ENCODE results near the gene GRID1. TPM values are rescaled to one million over a fixed set of nuclear protein-coding genes. Genes with fewer than 3 reads are reported as not detected.
A peak's percentile ranks its signal among the peaks of the same experiment; 100 is the strongest.

Gene GRID1
- total and polyA plus RNA-seq, 11 donors = 0.69 to 3.4 (median 1.6) TPM

DNA sequence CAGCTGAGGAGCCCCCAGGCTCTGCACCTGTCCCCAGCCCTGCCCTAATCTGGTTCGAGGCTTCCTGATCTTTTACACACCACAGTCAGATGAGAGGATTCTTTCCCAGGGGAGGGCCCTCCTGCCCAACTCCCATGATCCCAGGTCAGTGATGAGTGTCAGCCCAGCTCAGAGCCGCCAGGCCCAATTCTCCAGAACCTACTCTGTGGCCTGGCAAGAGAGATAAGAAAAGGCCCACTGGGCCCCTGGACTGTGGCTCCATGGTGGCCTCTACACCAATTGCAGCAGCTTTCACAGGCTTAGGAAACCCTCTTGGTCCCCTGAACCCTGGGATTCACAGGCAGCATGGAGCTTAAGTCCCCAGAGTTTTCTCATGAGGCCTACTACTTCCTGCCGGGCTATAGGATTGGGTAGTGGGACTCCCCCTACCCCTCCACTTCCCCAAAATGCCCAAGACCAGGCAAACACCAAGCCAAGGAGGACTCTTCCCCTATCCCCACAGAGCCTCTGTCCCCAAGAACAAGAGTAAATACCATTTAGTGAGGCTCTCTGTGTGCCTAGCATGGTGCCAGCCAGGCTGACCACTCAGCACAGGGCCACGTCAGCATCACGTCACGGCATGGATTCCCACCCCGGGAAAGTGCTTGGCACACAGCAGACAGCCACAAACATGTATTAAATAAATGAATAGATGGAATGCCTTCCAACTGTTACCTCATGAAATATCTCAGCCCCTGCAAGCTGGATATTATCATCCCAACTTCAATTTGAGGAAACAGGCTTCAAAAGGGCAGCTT, 100.0 kb downstream of the GRID1 start:
- no peaks in the 10 kb centered on the region for H3K36me3 ChIP-seq
- H3K27ac ChIP-seq = no peak overlapping the region
- intact Hi-C loops (cut with DNase I) = no loop called here
- H3K4me1 ChIP-seq = peaks cover 0 to 4% (median 0%) of the 10 kb centered on the region in 12 donors
- WGBS, 4 donors = 85 to 91% (median 87%) methylated on average over 5 to 7 of the region's 7 CpGs
- TF ChIP-seq, protein P1, sequence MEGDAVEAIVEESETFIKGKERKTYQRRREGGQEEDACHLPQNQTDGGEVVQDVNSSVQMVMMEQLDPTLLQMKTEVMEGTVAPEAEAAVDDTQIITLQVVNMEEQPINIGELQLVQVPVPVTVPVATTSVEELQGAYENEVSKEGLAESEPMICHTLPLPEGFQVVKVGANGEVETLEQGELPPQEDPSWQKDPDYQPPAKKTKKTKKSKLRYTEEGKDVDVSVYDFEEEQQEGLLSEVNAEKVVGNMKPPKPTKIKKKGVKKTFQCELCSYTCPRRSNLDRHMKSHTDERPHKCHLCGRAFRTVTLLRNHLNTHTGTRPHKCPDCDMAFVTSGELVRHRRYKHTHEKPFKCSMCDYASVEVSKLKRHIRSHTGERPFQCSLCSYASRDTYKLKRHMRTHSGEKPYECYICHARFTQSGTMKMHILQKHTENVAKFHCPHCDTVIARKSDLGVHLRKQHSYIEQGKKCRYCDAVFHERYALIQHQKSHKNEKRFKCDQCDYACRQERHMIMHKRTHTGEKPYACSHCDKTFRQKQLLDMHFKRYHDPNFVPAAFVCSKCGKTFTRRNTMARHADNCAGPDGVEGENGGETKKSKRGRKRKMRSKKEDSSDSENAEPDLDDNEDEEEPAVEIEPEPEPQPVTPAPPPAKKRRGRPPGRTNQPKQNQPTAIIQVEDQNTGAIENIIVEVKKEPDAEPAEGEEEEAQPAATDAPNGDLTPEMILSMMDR (IDR thresholded peaks at IDR 0.05) = no peak
- TF ChIP-seq POLR2A (IDR thresholded peaks at IDR 0.05) = no peak
- H3K9me3 ChIP-seq = peaks cover 0 to 8% (median 0%) of the 10 kb centered on the region in 12 donors
- peaks cover 0 to 16% (median 0%) of the 10 kb centered on the region in 9 donors for H3K27me3 ChIP-seq
- ATAC-seq (no peak), DNase-seq (peak in 1 of 5 donors; percentile 5)
- no peak overlapping the region for H3K4me3 ChIP-seq

DNA sequence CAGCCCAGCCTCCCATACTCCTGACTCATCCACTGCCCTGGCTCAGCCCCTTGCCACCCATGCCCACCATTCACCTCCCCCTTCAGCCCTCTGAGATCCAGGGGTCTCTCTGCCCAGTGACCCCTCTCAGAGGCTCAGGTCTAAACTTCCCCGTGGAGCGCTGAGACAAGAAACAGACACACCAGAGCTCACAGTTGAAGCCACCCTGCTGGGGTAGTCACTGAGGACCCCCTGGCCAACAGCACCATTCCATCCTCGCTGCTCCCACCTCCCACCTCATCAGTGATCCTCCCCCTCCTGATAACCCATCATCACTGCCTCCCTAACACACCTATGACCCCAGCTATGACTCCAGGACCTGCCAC, 100.7 kb downstream of the GRID1 start:
- Histone ChIP-seq H3K9me3 (peaks cover 0 to 1% (median 0%) of the 10 kb centered on the region in 12 donors), H3K27me3 (peaks cover 0 to 16% (median 0%) of the 10 kb centered on the region in 9 donors), H3K4me1 (peaks cover 0 to 4% (median 0%) of the 10 kb centered on the region in 12 donors), H3K4me3 (no peak overlapping the region), H3K27ac (no peak overlapping the region), H3K36me3 (no peaks in the 10 kb centered on the region)
- no peak for ATAC-seq
- TF ChIP-seq, protein P1 (IDR thresholded peaks at IDR 0.05) = no peak
- no peak for TF ChIP-seq POLR2A (IDR thresholded peaks at IDR 0.05)
- 58 to 73% (median 69%) methylated on average over 3 of the region's 3 CpGs for WGBS, 4 donors
- peak in 1 of 5 donors; percentile 12 for DNase-seq
- intact Hi-C loops (cut with DNase I) = no loop called here

DNA sequence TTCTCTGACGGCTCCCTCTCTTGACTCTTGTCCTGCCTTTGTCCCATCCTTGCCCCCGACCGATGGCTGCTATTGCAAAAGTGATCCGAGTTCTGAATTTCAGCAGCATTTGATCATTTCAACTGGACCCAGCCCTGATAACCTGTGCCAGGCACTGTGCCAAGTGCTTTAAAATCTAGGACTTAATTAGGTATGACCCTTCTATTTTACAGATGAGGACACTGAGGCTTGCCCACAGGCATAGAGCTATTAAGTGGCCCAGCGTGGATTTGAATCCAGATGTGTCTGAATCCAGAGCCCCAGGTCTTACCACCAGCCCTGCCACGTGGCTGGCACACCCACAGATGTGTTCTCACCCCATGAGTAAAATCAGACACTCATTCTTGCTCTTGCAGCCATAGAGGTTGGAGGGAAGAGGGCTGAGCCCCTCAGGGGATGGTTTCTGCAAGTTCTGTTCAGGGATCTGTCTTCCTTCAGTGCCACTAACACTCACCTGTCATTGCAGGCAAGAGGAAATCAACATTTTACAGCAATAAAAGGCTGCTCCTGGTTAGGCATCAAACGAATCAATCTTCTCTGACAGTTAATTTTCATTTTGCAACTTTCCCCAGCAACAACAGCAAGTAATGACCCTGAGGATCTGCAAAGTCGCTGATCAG, 101.2 kb downstream of the GRID1 start:
- Histone ChIP-seq H3K4me3 (no peak overlapping the region), H3K4me1 (peaks cover 0 to 4% (median 0%) of the 10 kb centered on the region in 12 donors), H3K9me3 (no peaks in the 10 kb centered on the region), H3K27ac (no peak overlapping the region), H3K36me3 (no peaks in the 10 kb centered on the region), H3K27me3 (peaks cover 0 to 16% (median 0%) of the 10 kb centered on the region in 9 donors)
- no peak for TF ChIP-seq POLR2A (IDR thresholded peaks at IDR 0.05)
- TF ChIP-seq, protein P1 (IDR thresholded peaks at IDR 0.05) = no peak
- DNase-seq = no peak
- intact Hi-C loops (cut with DNase I) = no loop called here
- WGBS, 4 donors = 78 to 84% (median 79%) methylated on average over 8 of the region's 8 CpGs
- no peak for ATAC-seq
